K562 (cell line): ENCODE measurements around the gene SNX25. TPM values are rescaled to one million over a fixed set of nuclear protein-coding genes. Genes with fewer than 3 reads are reported as not detected.

ENCODE experiments used
- ATAC-seq: fragments of 200-7000 bp; cut with Tn5 transposase; 3 replicates; pipeline ENCODE4 v1.9.1; 2020; ENCODE audit warnings: moderate library complexity
- BruUV-seq: library from RNA; stranded (reverse); fragments of 400-500 nt; replicated peaks from 2 replicates; lab custom pipeline; 2021; lab: Mats Ljungman, UMichigan
- CTCF ChIA-PET: fragments of 300-600 bp; formaldehyde crosslinking; extraction: SDS; loops from one replicate; lab custom pipeline; 2021; ENCODE audit warnings: low intra/inter-chr PET ratio; lab: Yijun Ruan, JAX
- POLR2A ChIA-PET: fragments of 300-600, 350-650 bp; sonication (Branson Sonifier 250); formaldehyde crosslinking; extraction: SDS; loops from one replicate; lab custom pipeline; 2021; ENCODE audit warnings: antibody characterized with exemption, inconsistent platforms; lab: Yijun Ruan, JAX
- DNase-seq, 4 experiments: peaks; one replicate each; pipeline versions ENCODE4 v3.0.0 to v3.0.0-alpha.2; 2011 to 2018; ENCODE audit warnings: low spot score in 3 of 4, mixed read lengths in 3 of 4; ENCODE audit errors: extremely low read depth in 1 of 4
- FAIRE-seq: peaks from 2 replicates; lab custom pipeline; 2011; peaks lifted over from hg19 to GRCh38; lab: Jason Lieb, UNC
- H2AFZ ChIP-seq: 2 replicates; pipeline ENCODE4 v1.6.0; 2011; ENCODE audit warnings: low read depth, low read length, control low read depth, inconsistent platforms
- H3K27ac ChIP-seq: fragments of 200-600 bp; 3 replicates; pipeline ENCODE4 v1.8.0; 2011; ENCODE audit warnings: low read depth, mild to moderate bottlenecking, control low read depth, inconsistent platforms, low read length, moderate library complexity, mixed read lengths; ENCODE audit errors: extremely low read depth
- H3K27me3 ChIP-seq, 2 experiments: fragments of 300-600 bp in 1 of 2; 2 replicates in 1 of 2; 3 replicates in 1 of 2; pipeline versions ENCODE4 v1.6.0 to v1.8.0; 2011; ENCODE audit warnings: inconsistent platforms in 2 of 2, low read length in 2 of 2, mild to moderate bottlenecking in 1 of 2, mixed read lengths in 1 of 2, moderate library complexity in 1 of 2; ENCODE audit not compliant: control insufficient read depth in 2 of 2, insufficient read depth in 2 of 2
- H3K36me3 ChIP-seq: fragments of 300-600 bp; 3 replicates; pipeline ENCODE4 v1.8.0; 2011; ENCODE audit warnings: mild to moderate bottlenecking, low read length, inconsistent platforms; ENCODE audit not compliant: control insufficient read depth, insufficient read depth
- H3K4me1 ChIP-seq, 2 experiments: fragments of 200-600 bp in 1 of 2; replicated peaks in 1 of 2; 2 replicates in 1 of 2; 3 replicates in 1 of 2; pipeline versions ENCODE4 v1.5.1 to v1.8.0; 2011; ENCODE audit warnings: inconsistent platforms in 2 of 2, low read length in 2 of 2, mild to moderate bottlenecking in 1 of 2, mixed read lengths in 1 of 2, moderate library complexity in 1 of 2; ENCODE audit not compliant: control insufficient read depth in 2 of 2, insufficient read depth in 2 of 2
- H3K4me2 ChIP-seq: 2 replicates; pipeline ENCODE4 v1.6.1; 2011; ENCODE audit warnings: low read length, control low read depth, inconsistent platforms, mixed read lengths; ENCODE audit not compliant: insufficient read depth
- H3K4me3 ChIP-seq: fragments of 200-600 bp; sonication (generic), shearing (Covaris generic); 2 replicates; pipeline ENCODE4 v1.5.1; 2016; ENCODE audit warnings: control low read depth, inconsistent platforms
- H3K79me2 ChIP-seq: fragments of 200-600 bp; 3 replicates; pipeline ENCODE4 v1.8.0; 2011; ENCODE audit warnings: low read length, inconsistent platforms; ENCODE audit not compliant: control insufficient read depth, insufficient read depth
- H3K9ac ChIP-seq, 2 experiments: 2 replicates each; pipeline versions ENCODE4 v1.6.0 to v1.6.1; 2011; ENCODE audit warnings: low read depth in 2 of 2, low read length in 2 of 2, control low read depth in 1 of 2, inconsistent platforms in 1 of 2, mild to moderate bottlenecking in 1 of 2, mixed read lengths in 1 of 2; ENCODE audit not compliant: insufficient read depth in 1 of 2
- H3K9me1 ChIP-seq: one replicate; pipeline ENCODE4 v1.6.0; 2011; ENCODE audit warnings: inconsistent platforms, mild to moderate bottlenecking, low read length, moderate library complexity; ENCODE audit not compliant: control insufficient read depth, insufficient read depth
- H3K9me3 ChIP-seq: replicated peaks from 2 replicates; pipeline ENCODE4 v1.5.1; 2011; ENCODE audit warnings: low read depth, low read length, inconsistent platforms; ENCODE audit not compliant: control insufficient read depth, insufficient read depth
- H4K20me1 ChIP-seq: replicated peaks from 2 replicates; pipeline ENCODE4 v1.6.1; 2011; ENCODE audit warnings: low read length, inconsistent platforms, mixed read lengths; ENCODE audit not compliant: control insufficient read depth, insufficient read depth
- AFF1 ChIP-seq, 2 experiments: fragments of 450-650 bp; IDR thresholded peaks; 2 replicates each; pipeline ENCODE4 v1.6.1; 2018; ENCODE audit warnings: mild to moderate bottlenecking in 2 of 2, low read depth in 1 of 2; ENCODE audit not compliant: partially characterized antibody in 2 of 2
- BACH1 ChIP-seq: fragments of 200-800 bp; sonication (Bioruptor generic); IDR thresholded peaks from 2 replicates; pipeline ENCODE4 v1.6.1; 2016; ENCODE audit warnings: missing genetic modification characterization, missing compliant biosample characterization
- C11orf30 ChIP-seq: fragments of 450-650 bp; IDR thresholded peaks from 2 replicates; pipeline ENCODE4 v1.6.1; 2016; ENCODE audit warnings: low read depth, mild to moderate bottlenecking
- MEIS2 ChIP-seq: fragments of 450-650 bp; IDR thresholded peaks from 2 replicates; pipeline ENCODE4 v1.6.1; 2014; ENCODE audit warnings: mild to moderate bottlenecking; ENCODE audit not compliant: partially characterized antibody
- NFE2L1 ChIP-seq: fragments of 450-650 bp; IDR thresholded peaks from 2 replicates; pipeline ENCODE4 v1.6.1; 2016; ENCODE audit warnings: missing genetic modification characterization, low read depth, mild to moderate bottlenecking, missing compliant biosample characterization, moderate library complexity, borderline replicate concordance
- NRF1 ChIP-seq, 2 experiments: fragments of 450-650 bp; IDR thresholded peaks in 1 of 2; conservative IDR thresholded peaks in 1 of 2; 2 replicates each; pipeline ENCODE4 v1.6.1; 2014; ENCODE audit warnings: mild to moderate bottlenecking in 2 of 2
- RBM39 ChIP-seq: fragments of 200-400 bp; formaldehyde crosslinking; optimal IDR thresholded peaks from 2 replicates; pipeline ENCODE3; 2018; ENCODE audit warnings: low read depth, low read length
- SAFB2 ChIP-seq: fragments of 200-400 bp; formaldehyde crosslinking; IDR thresholded peaks from 2 replicates; pipeline ENCODE4 v1.6.1; 2018; ENCODE audit warnings: borderline replicate concordance, low read length, low read depth, moderate library complexity; ENCODE audit not compliant: severe bottlenecking
- SMAD1 ChIP-seq: fragments of 150-350 bp; IDR thresholded peaks from 2 replicates; pipeline ENCODE4 v1.6.1; 2014; ENCODE audit warnings: low read length, low read depth; ENCODE audit not compliant: partially characterized antibody
- SMARCE1 ChIP-seq: fragments of 450-650 bp; IDR thresholded peaks from 2 replicates; pipeline ENCODE4 v1.7.1; 2016; ENCODE audit warnings: mild to moderate bottlenecking
- SPI1 ChIP-seq: IDR thresholded peaks from 2 replicates; pipeline ENCODE4 v1.6.1; 2011; ENCODE audit warnings: low read depth, low read length, control low read depth, borderline replicate concordance
- SRF ChIP-seq, 2 experiments: fragments of 250-450, 450-650 bp in 1 of 2; sonication (Bioruptor Pico) in 1 of 2; sonication (generic) in 1 of 2; formaldehyde crosslinking; IDR thresholded peaks; 2 replicates each; pipeline versions ENCODE4 v1.5.0 to v1.5.1; 2020 to 2022; ENCODE audit warnings: mild to moderate bottlenecking in 1 of 2, missing genetic modification reagents in 1 of 2
- TAF7 ChIP-seq: fragments of 450-650 bp; IDR thresholded peaks from 2 replicates; pipeline ENCODE4 v1.6.1; 2016; ENCODE audit warnings: missing genetic modification characterization, missing compliant biosample characterization
- ZBTB1 ChIP-seq: sonication (generic); formaldehyde crosslinking; IDR thresholded peaks from 2 replicates; pipeline ENCODE4 v1.8.1; 2023; ENCODE audit warnings: missing genetic modification reagents, low read depth, mild to moderate bottlenecking, borderline replicate concordance
- ZNF239 ChIP-seq: fragments of 250-450 bp; sonication (Bioruptor Pico); IDR thresholded peaks from 2 replicates; pipeline ENCODE4 v1.4.0; 2020; ENCODE audit warnings: mild to moderate bottlenecking
- ZNF316 ChIP-seq: fragments of 450-650 bp; IDR thresholded peaks from 2 replicates; pipeline ENCODE4 v1.6.1; 2016
- ZNF644 ChIP-seq: fragments of 200-800 bp; sonication (Bioruptor generic); IDR thresholded peaks from 2 replicates; pipeline ENCODE4 v1.6.1; 2016; ENCODE audit warnings: low read depth, missing genetic modification characterization, missing compliant biosample characterization
- ZNF740 ChIP-seq, 3 experiments: fragments of 200-800 bp in 1 of 3; sonication (Bioruptor generic) in 1 of 3; sonication (generic) in 1 of 3; formaldehyde crosslinking in 1 of 3; IDR thresholded peaks; 2 replicates each; pipeline versions ENCODE4 v1.6.1 to v1.8.0; 2016 to 2022; ENCODE audit warnings: mild to moderate bottlenecking in 2 of 3, missing compliant biosample characterization in 2 of 3, missing genetic modification characterization in 2 of 3, missing genetic modification reagents in 1 of 3
- WGBS: fragments of 100-300 bp; shearing (Covaris generic); methylation state at CpG from one replicate; pipeline ENCODE4 v1.1.6; 2016; ENCODE audit warnings: low coverage, mixed read lengths; ENCODE audit not compliant: insufficient coverage; ENCODE audit errors: missing lambda C conversion rate; 5-methylcytosine and 5-hydroxymethylcytosine counted together
- in situ Hi-C: fragments of 300-500 bp; cut with MboI; formaldehyde crosslinking; loops from 4 replicates; pipeline ENCODE4 v1.15.0; 2018; ENCODE audit warnings: inconsistent platforms, mixed read lengths
- intact Hi-C: fragments of 100-400 bp; cut with micrococcal nuclease; formaldehyde crosslinking; loops from 2 replicates; pipeline ENCODE4 v1.14.2; 2022
- polyA plus RNA-seq, 8 experiments: library from polyadenylated mRNA; depleted of rRNA in 4 of 8; stranded (reverse) in 5 of 8; unstranded in 3 of 8; fragments of >200 nt; fragmentation: Nextera tagmentation in 2 of 8; fragmentation: Illumina TruSeq in 1 of 8; extraction: Ambion mirVana in 2 of 8; extraction: Trizol in 1 of 8; gene quantifications; 2 replicates each; pipeline versions ENCODE4 v1.2.1 to v1.2.3, GENCODE V29; 2011 to 2014; ENCODE audit warnings: inconsistent platforms in 1 of 8, missing spikeins in 1 of 8
- total RNA-seq, 7 experiments: library from RNA; depleted of rRNA in 6 of 7; stranded (reverse); fragments of >200 nt in 6 of 7; fragmentation: Illumina TruSeq in 2 of 7; extraction: Trizol in 2 of 7; gene quantifications; 2 replicates each; pipeline versions ENCODE4 v1.2.1 to v1.2.3, GENCODE V29; 2011 to 2021; ENCODE audit warnings: low replicate concordance in 1 of 7

The SNX25 gene
- total and polyA plus RNA-seq, 9 of the 15 experiments (the other 6 are each of a cell fraction or from before 2014, with no cell fraction given): 2.5 to 23.4 (median 13.3) TPM

GRCh38 chr4:185374573-185374972 lies 165.2 kb downstream of the SNX25 start:
- Histone ChIP-seq H3K4me3 (no peak overlapping the region), H3K79me2 (no peaks in the 10 kb centered on the region), H3K9ac (no peak overlapping the region), H3K27me3 (no peaks in the 10 kb centered on the region), H3K27ac (no peak overlapping the region), H3K9me3 (no peaks in the 10 kb centered on the region), H3K4me2 (peak overlapping the region; percentile 17; the same call in 1 of the 2 replicates), H3K4me1 (peaks cover 0 to 12% of the 10 kb centered on the region in 2 experiments; a peak in 3 of 5 replicates), H4K20me1 (no peaks in the 10 kb centered on the region), H2AFZ (no peak overlapping the region), H3K9me1 (no peaks in the 10 kb centered on the region), H3K36me3 (peaks cover 4% of the 10 kb centered on the region; the same call in 1 of the 3 replicates)
- WGBS: 19% methylated on average over 5 of the region's 6 CpGs
- ChIA-PET POLR2A (interaction anchor here (1.7 to 2.2 kb wide), 2 partner anchors 10 to 11 kb away, joined by 6 to 10 read pairs; no protein-coding TSS in a partner anchor), CTCF (interaction anchor here (0.7 kb wide), 1 partner anchor 85 kb away, joined by 3 read pairs; no protein-coding TSS in a partner anchor)
- in situ Hi-C loops: no loop called here
- DNase-seq (no peak), FAIRE-seq (no peak), ATAC-seq (peak; percentile 57)
- intact Hi-C loops: no loop called here
- BruUV-seq: no TSS peak
- no peak for TF ChIP-seq SAFB2
- TF ChIP-seq SRF (CRISPR knock-in tag; IDR thresholded peaks at IDR 0.05): peak in 1 of 2 experiments; percentile 52; a peak in 1 of 4 replicates
- no peak for TF ChIP-seq ZNF740 (CRISPR knock-in tag; IDR thresholded peaks at IDR 0.05)
- TF ChIP-seq ZNF740 (tag; IDR thresholded peaks at IDR 0.05): no peak
- no peak for TF ChIP-seq TAF7 (tag)
- peak; percentile 22; the same call in 1 of the 2 replicates for TF ChIP-seq C11orf30
- TF ChIP-seq NRF1 (conservative IDR thresholded peaks at IDR 0.05 in 1 of 2, IDR thresholded peaks at IDR 0.05 in 1 of 2): peak in 1 of 2 experiments; percentile 40; a peak in 1 of 4 replicates
- no peak for TF ChIP-seq NFE2L1
- TF ChIP-seq RBM39: no peak
- TF ChIP-seq AFF1 (IDR thresholded peaks at IDR 0.05; ENCODE audit: low read depth in 1 of 2, partially characterized antibody in 2 of 2): no peak
- TF ChIP-seq BACH1 (tag): no peak
- TF ChIP-seq MEIS2: peak; percentile 16
- TF ChIP-seq SMARCE1: 0 out of 2 replicates have a peak, but pooled peaks have one; percentile 15
- TF ChIP-seq ZNF316: 0 out of 2 replicates have a peak, but pooled peaks have one; percentile 18
- TF ChIP-seq SPI1: peak; percentile 31; the same call in 1 of the 2 replicates
- TF ChIP-seq ZNF239 (CRISPR knock-in tag): no peak
- TF ChIP-seq SMAD1: no peak
- TF ChIP-seq ZNF644 (tag): no peak
- no peak for TF ChIP-seq ZBTB1 (CRISPR knock-in tag)
